ENCODE measurements around the gene ASXL3. TPM values are rescaled to one million over a fixed set of nuclear protein-coding genes. Genes with fewer than 3 reads are reported as not detected.

Gene ASXL3
- total and polyA plus RNA-seq, 9 of the 15 experiments (the other 6 are each of a cell fraction or from before 2014, with no cell fraction given) = not detected

DNA sequence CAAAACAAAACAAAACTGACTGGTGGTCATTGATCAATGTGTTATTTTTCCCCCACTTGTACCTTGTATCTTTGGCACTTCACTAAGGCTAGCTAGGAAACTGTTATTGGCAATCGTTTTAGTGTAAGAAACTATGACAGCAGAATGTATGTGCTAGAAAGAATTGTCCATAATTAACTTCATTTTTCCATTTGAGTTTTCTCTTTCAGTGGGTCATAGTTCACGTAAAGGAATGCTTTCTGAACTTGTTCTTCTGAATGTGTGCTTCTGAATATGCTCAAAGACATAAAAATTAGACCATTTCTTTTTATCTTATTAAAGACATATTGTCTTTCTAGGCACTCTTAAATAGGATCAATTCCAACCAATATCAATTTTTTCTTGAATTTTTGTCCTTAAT is 132.2 kb downstream of the ASXL3 start:
- ATAC-seq = no peak
- no peak for DNase-seq (ENCODE audit: extremely low read depth in 1 of 4, low spot score in 3 of 4)
- WGBS (ENCODE audit: insufficient coverage, low coverage, missing lambda C conversion rate) = 0% methylated on average over 2 of the region's 2 CpGs
- Histone ChIP-seq H4K20me1 (replicated peaks; ENCODE audit: control insufficient read depth, insufficient read depth, low read length) (no peaks in the 10 kb centered on the region), H3K4me2 (ENCODE audit: insufficient read depth, low read length) (no peak overlapping the region), H3K9me3 (replicated peaks; ENCODE audit: control insufficient read depth, insufficient read depth, low read depth, low read length) (no peaks in the 10 kb centered on the region), H2AFZ (ENCODE audit: low read depth, low read length) (no peak overlapping the region), H3K9ac (ENCODE audit: insufficient read depth in 1 of 2, low read depth in 2 of 2, low read length in 2 of 2) (no peak overlapping the region), H3K4me3 (no peak overlapping the region), H3K27me3 (ENCODE audit: control insufficient read depth in 2 of 2, insufficient read depth in 2 of 2, low read length in 2 of 2) (no peaks in the 10 kb centered on the region), H3K4me1 (replicated peaks in 1 of 2; ENCODE audit: control insufficient read depth in 2 of 2, insufficient read depth in 2 of 2, low read length in 2 of 2) (no peaks in the 10 kb centered on the region), H3K27ac (ENCODE audit: extremely low read depth, low read depth, low read length) (no peak overlapping the region), H3K79me2 (ENCODE audit: control insufficient read depth, insufficient read depth, low read length) (no peaks in the 10 kb centered on the region), H3K9me1 (ENCODE audit: control insufficient read depth, insufficient read depth, low read length) (no peaks in the 10 kb centered on the region), H3K36me3 (ENCODE audit: control insufficient read depth, insufficient read depth, low read length) (no peaks in the 10 kb centered on the region)
- ChIA-PET POLR2A (no interaction called here), CTCF (ENCODE audit: low intra/inter-chr PET ratio) (no interaction called here)
- BruUV-seq (replicated peaks) = no TSS peak
- intact Hi-C loops (cut with micrococcal nuclease) = no loop called here
- in situ Hi-C loops (cut with MboI) = no loop called here
- no peak for FAIRE-seq
- no peak for TF ChIP-seq TCF7 (IDR thresholded peaks at IDR 0.05; ENCODE audit: borderline replicate concordance)
- no peak for TF ChIP-seq RNF2 (IDR thresholded peaks at IDR 0.05)
- no peak for TF ChIP-seq PURB (CRISPR knock-in tag; IDR thresholded peaks at IDR 0.05; ENCODE audit: low read depth)
- TF ChIP-seq ZNF280B (CRISPR knock-in tag; IDR thresholded peaks at IDR 0.05) = no peak
- TF ChIP-seq, protein P1, sequence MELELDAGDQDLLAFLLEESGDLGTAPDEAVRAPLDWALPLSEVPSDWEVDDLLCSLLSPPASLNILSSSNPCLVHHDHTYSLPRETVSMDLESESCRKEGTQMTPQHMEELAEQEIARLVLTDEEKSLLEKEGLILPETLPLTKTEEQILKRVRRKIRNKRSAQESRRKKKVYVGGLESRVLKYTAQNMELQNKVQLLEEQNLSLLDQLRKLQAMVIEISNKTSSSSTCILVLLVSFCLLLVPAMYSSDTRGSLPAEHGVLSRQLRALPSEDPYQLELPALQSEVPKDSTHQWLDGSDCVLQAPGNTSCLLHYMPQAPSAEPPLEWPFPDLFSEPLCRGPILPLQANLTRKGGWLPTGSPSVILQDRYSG (tag; conservative IDR thresholded peaks at IDR 0.05; ENCODE audit: low read depth) = no peak
- TF ChIP-seq BHLHE40 (IDR thresholded peaks at IDR 0.05; ENCODE audit: low read length) = no peak
- TF ChIP-seq SRSF1 (IDR thresholded peaks at IDR 0.05; ENCODE audit: low read depth, low read length) = no peak
- no peak for TF ChIP-seq RBM15 (IDR thresholded peaks at IDR 0.05; ENCODE audit: insufficient read depth, low read length)
- TF ChIP-seq DPF2 (IDR thresholded peaks at IDR 0.05) = no peak
- no peak for TF ChIP-seq BMI1 (IDR thresholded peaks at IDR 0.05; ENCODE audit: low read length)
- TF ChIP-seq NFATC3 (IDR thresholded peaks at IDR 0.05) = no peak
- TF ChIP-seq BCOR (IDR thresholded peaks at IDR 0.05) = no peak
- TF ChIP-seq ZC3H11A (IDR thresholded peaks at IDR 0.05; ENCODE audit: low read depth, low read length) = no peak
- no peak for TF ChIP-seq ERF (CRISPR knock-in tag; IDR thresholded peaks at IDR 0.05)
- no peak for TF ChIP-seq DNMT1 (IDR thresholded peaks at IDR 0.05)
- no peak for TF ChIP-seq CBX1 (IDR thresholded peaks at IDR 0.05; ENCODE audit: low read depth)
- TF ChIP-seq ZNF277 (CRISPR knock-in tag; IDR thresholded peaks at IDR 0.05; ENCODE audit: borderline replicate concordance) = no peak
- TF ChIP-seq, protein P2, sequence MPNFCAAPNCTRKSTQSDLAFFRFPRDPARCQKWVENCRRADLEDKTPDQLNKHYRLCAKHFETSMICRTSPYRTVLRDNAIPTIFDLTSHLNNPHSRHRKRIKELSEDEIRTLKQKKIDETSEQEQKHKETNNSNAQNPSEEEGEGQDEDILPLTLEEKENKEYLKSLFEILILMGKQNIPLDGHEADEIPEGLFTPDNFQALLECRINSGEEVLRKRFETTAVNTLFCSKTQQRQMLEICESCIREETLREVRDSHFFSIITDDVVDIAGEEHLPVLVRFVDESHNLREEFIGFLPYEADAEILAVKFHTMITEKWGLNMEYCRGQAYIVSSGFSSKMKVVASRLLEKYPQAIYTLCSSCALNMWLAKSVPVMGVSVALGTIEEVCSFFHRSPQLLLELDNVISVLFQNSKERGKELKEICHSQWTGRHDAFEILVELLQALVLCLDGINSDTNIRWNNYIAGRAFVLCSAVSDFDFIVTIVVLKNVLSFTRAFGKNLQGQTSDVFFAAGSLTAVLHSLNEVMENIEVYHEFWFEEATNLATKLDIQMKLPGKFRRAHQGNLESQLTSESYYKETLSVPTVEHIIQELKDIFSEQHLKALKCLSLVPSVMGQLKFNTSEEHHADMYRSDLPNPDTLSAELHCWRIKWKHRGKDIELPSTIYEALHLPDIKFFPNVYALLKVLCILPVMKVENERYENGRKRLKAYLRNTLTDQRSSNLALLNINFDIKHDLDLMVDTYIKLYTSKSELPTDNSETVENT (CRISPR knock-in tag; IDR thresholded peaks at IDR 0.05) = no peak
- no peak for TF ChIP-seq VEZF1 (CRISPR knock-in tag; IDR thresholded peaks at IDR 0.05)

Measured in K562 (cell line).